Measurements from ENCODE around the gene TET2. TPM values are rescaled to one million over a fixed set of nuclear protein-coding genes. Genes with fewer than 3 reads are reported as not detected.

Gene TET2
- total RNA-seq, 1 experiment from 2014 or later: 7.0 TPM

DNA sequence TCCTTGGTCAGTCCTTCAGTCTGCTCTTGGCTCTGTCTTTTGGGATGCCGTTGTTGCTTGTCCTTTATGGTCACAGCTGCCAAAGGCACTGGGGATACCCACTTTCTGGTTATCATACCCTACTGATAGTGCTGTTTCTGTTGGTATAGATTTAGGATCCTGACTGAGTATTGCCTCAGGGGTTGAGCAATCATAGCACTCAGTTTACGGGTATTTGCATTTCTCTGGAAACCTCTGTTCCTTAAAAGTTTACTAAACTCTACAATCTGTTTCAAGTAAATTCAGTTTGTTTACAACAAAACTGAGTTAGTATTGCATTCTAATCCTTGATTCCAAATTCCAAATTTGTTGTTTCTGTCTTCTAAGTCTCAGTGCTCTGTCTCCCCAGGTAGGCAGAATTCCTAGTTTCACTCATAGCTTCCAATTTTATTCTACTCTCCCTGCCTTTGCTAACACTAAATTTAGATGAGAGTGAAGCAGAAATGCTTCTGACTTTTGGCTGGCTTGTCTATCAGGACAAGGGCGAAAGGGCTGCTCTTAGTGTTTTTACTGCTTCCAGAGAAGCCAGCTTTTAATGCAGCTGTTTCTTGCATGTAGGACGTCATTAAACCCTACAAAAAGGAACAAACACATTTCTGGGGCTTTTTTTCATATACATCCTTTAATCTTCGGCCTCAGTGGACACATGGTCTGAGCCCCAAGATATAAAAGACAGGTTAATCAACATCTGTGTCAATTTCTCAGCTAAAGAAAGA is 17.2 kb upstream of the TET2 start:
- ChIA-PET POLR2A (no interaction called here), CTCF (interaction anchor here (0.6 kb wide), 1 partner anchor 62 kb away, joined by 7 read pairs; no protein-coding TSS in a partner anchor)
- Histone ChIP-seq H3K27ac (ENCODE audit: low read length) (no peak overlapping the region), H3K4me1 (ENCODE audit: control insufficient read depth, insufficient read depth, low read length) (no peaks in the 10 kb centered on the region), H3K27me3 (ENCODE audit: control insufficient read depth, insufficient read depth, low read length) (no peaks in the 10 kb centered on the region), H3K9me3 (ENCODE audit: control insufficient read depth, insufficient read depth, low read depth, low read length) (no peaks in the 10 kb centered on the region), H3K36me3 (ENCODE audit: control insufficient read depth, insufficient read depth, low read length) (no peaks in the 10 kb centered on the region), H3K4me3 (ENCODE audit: low read depth in 2 of 2, low read length in 2 of 2) (no peak overlapping the region)
- no TSS peak for BruUV-seq (replicated peaks)
- DNase-seq (ENCODE audit: low read depth, low spot score): no peak
- TF ChIP-seq, protein P1, sequence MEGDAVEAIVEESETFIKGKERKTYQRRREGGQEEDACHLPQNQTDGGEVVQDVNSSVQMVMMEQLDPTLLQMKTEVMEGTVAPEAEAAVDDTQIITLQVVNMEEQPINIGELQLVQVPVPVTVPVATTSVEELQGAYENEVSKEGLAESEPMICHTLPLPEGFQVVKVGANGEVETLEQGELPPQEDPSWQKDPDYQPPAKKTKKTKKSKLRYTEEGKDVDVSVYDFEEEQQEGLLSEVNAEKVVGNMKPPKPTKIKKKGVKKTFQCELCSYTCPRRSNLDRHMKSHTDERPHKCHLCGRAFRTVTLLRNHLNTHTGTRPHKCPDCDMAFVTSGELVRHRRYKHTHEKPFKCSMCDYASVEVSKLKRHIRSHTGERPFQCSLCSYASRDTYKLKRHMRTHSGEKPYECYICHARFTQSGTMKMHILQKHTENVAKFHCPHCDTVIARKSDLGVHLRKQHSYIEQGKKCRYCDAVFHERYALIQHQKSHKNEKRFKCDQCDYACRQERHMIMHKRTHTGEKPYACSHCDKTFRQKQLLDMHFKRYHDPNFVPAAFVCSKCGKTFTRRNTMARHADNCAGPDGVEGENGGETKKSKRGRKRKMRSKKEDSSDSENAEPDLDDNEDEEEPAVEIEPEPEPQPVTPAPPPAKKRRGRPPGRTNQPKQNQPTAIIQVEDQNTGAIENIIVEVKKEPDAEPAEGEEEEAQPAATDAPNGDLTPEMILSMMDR (IDR thresholded peaks at IDR 0.05): no peak
- TF ChIP-seq POLR2AphosphoS5 (IDR thresholded peaks at IDR 0.05; ENCODE audit: low read depth, low read length) (no peak), TCF7L2 (IDR thresholded peaks at IDR 0.05; ENCODE audit: low read depth, low read length) (no peak), SIN3A (IDR thresholded peaks at IDR 0.05; ENCODE audit: borderline replicate concordance, insufficient read depth, low read depth, low read length) (no peak)
- TF ChIP-seq, protein P2, sequence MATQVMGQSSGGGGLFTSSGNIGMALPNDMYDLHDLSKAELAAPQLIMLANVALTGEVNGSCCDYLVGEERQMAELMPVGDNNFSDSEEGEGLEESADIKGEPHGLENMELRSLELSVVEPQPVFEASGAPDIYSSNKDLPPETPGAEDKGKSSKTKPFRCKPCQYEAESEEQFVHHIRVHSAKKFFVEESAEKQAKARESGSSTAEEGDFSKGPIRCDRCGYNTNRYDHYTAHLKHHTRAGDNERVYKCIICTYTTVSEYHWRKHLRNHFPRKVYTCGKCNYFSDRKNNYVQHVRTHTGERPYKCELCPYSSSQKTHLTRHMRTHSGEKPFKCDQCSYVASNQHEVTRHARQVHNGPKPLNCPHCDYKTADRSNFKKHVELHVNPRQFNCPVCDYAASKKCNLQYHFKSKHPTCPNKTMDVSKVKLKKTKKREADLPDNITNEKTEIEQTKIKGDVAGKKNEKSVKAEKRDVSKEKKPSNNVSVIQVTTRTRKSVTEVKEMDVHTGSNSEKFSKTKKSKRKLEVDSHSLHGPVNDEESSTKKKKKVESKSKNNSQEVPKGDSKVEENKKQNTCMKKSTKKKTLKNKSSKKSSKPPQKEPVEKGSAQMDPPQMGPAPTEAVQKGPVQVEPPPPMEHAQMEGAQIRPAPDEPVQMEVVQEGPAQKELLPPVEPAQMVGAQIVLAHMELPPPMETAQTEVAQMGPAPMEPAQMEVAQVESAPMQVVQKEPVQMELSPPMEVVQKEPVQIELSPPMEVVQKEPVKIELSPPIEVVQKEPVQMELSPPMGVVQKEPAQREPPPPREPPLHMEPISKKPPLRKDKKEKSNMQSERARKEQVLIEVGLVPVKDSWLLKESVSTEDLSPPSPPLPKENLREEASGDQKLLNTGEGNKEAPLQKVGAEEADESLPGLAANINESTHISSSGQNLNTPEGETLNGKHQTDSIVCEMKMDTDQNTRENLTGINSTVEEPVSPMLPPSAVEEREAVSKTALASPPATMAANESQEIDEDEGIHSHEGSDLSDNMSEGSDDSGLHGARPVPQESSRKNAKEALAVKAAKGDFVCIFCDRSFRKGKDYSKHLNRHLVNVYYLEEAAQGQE (IDR thresholded peaks at IDR 0.05; ENCODE audit: insufficient read depth in 1 of 2, low read depth in 2 of 2, low read length in 1 of 2): no peak
- in situ Hi-C loops (cut with HindIII; ENCODE audit: low pct_unique_long_range_greater_than_20kb, low sequenced_read_pairs) (no loop called here), intact Hi-C loops (cut with micrococcal nuclease; ENCODE audit: unreplicated experiment) (no loop called here)
- ATAC-seq: no peak

DNA sequence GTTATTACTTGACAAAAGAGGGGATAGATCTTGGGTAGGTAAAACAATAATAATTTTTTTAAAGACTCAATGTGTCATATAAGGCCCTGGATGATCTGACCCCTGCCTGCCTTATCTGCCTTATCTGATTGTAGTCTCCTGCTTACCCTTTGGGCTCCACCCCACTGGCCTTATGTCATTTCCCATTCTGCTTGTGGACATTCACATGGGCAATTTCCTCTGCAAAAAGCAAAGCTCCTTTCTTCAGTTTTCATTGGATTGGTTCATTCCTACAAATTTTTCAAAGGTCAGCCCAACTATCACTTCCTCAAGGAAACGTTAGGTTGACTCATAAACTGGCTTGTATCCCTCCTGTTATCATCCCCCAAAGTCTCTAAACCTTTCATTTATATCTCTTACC is 15.7 kb upstream of the TET2 start:
- ATAC-seq (no peak), DNase-seq (ENCODE audit: low read depth, low spot score) (no peak)
- ChIA-PET POLR2A (no interaction called here), CTCF (no interaction called here)
- intact Hi-C loops (cut with micrococcal nuclease; ENCODE audit: unreplicated experiment): no loop called here
- no TSS peak for BruUV-seq (replicated peaks)
- Histone ChIP-seq H3K27me3 (ENCODE audit: control insufficient read depth, insufficient read depth, low read length) (no peaks in the 10 kb centered on the region), H3K36me3 (ENCODE audit: control insufficient read depth, insufficient read depth, low read length) (no peaks in the 10 kb centered on the region), H3K9me3 (ENCODE audit: control insufficient read depth, insufficient read depth, low read depth, low read length) (no peaks in the 10 kb centered on the region), H3K27ac (ENCODE audit: low read length) (no peak overlapping the region), H3K4me3 (ENCODE audit: low read depth in 2 of 2, low read length in 2 of 2) (no peak overlapping the region), H3K4me1 (ENCODE audit: control insufficient read depth, insufficient read depth, low read length) (no peaks in the 10 kb centered on the region)
- TF ChIP-seq, protein P2 (IDR thresholded peaks at IDR 0.05; ENCODE audit: insufficient read depth in 1 of 2, low read depth in 2 of 2, low read length in 1 of 2): no peak
- TF ChIP-seq POLR2AphosphoS5 (IDR thresholded peaks at IDR 0.05; ENCODE audit: low read depth, low read length) (no peak), SIN3A (IDR thresholded peaks at IDR 0.05; ENCODE audit: borderline replicate concordance, insufficient read depth, low read depth, low read length) (no peak), TCF7L2 (IDR thresholded peaks at IDR 0.05; ENCODE audit: low read depth, low read length) (no peak)
- TF ChIP-seq, protein P1 (IDR thresholded peaks at IDR 0.05): no peak
- in situ Hi-C loops (cut with HindIII; ENCODE audit: low pct_unique_long_range_greater_than_20kb, low sequenced_read_pairs): no loop called here

Measured in Panc1 (cell line).